ENCODE results near the gene TOR1A. TPM values are rescaled to one million over a fixed set of nuclear protein-coding genes. Genes with fewer than 3 reads are reported as not detected.
"Not testable (repeated sequence)": the region's sequence is repeated elsewhere in the genome, so short reads cannot be mapped to it uniquely, and the experiment has no call there.

TOR1A gene
- total RNA-seq, 1 donor from 2014 or later, result 36.2 TPM

DNA sequence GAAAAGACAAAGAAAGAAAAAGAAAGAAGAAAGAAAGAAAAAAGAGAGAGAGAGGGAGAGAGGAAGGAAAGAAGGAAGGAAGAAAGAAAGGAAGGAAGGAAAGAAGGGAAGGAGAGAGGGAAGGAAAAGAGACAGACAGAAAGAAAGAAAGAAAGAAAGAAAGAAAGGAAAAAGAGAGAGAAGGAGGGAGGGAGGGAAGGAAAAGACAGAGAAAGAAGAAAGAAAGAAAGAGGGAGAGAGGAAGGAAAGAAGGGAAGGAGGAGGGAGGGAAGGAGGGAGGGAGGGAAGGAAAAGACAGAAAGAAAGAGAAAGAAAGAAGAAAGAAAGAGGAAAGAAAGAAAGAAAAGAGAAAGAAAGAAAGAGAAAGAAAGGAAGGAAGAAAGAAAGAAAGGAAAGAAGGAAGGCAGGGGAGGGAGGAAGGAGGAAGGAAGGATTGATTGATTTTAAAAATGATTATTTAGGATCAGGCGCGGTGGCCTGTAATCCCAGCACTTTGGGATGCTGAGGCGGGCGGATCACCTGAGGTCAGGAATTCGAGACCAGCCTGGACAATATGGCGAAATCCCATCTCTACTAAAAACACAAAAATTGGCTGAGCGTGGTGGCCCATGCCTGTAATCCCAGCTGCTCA, 44.3 kb downstream of the TOR1A start:
- H3K36me3 Mint-ChIP-seq, result no peaks in the 10 kb centered on the region
- no peaks in the 10 kb centered on the region for H3K9me3 Mint-ChIP-seq
- peaks cover 21% of the 10 kb centered on the region for H3K4me1 Mint-ChIP-seq (ENCODE audit: unreplicated experiment)
- H3K4me3 Mint-ChIP-seq, result no peak overlapping the region
- H3K27ac Mint-ChIP-seq, result no peak overlapping the region
- peaks cover 4% of the 10 kb centered on the region for H3K27me3 Mint-ChIP-seq
- TF ChIP-seq, protein P1, sequence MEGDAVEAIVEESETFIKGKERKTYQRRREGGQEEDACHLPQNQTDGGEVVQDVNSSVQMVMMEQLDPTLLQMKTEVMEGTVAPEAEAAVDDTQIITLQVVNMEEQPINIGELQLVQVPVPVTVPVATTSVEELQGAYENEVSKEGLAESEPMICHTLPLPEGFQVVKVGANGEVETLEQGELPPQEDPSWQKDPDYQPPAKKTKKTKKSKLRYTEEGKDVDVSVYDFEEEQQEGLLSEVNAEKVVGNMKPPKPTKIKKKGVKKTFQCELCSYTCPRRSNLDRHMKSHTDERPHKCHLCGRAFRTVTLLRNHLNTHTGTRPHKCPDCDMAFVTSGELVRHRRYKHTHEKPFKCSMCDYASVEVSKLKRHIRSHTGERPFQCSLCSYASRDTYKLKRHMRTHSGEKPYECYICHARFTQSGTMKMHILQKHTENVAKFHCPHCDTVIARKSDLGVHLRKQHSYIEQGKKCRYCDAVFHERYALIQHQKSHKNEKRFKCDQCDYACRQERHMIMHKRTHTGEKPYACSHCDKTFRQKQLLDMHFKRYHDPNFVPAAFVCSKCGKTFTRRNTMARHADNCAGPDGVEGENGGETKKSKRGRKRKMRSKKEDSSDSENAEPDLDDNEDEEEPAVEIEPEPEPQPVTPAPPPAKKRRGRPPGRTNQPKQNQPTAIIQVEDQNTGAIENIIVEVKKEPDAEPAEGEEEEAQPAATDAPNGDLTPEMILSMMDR (conservative IDR thresholded peaks at IDR 0.05), result no peak
- DNase-seq (ENCODE audit: extremely low spot score, unreplicated experiment), result no peak

DNA sequence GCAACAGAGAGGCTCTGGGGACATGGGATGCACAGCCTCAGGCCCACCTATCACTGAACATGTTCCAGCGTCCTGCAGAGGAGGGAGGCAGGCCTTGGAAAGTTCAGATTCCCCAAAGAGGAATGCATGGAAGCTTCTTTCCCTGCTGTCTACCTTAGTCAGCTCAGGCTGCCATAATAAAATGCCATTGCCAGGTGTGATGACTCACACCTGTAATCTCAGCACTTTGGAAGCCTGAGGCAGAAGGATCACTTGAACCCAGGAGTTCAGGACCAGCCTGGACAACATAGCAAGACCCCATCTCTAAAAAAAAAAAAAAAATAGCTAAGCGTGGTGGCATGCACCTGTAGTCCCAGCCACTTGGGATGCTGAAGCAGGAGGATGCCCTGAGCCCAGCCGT, 45.5 kb downstream of the TOR1A start:
- no peak for DNase-seq (ENCODE audit: extremely low spot score, unreplicated experiment)
- TF ChIP-seq, protein P1 (conservative IDR thresholded peaks at IDR 0.05), result no peak
- H3K4me3 Mint-ChIP-seq, result no peak overlapping the region
- H3K36me3 Mint-ChIP-seq, result no peaks in the 10 kb centered on the region
- no peaks in the 10 kb centered on the region for H3K27me3 Mint-ChIP-seq
- H3K9me3 Mint-ChIP-seq, result no peaks in the 10 kb centered on the region
- H3K27ac Mint-ChIP-seq, result no peak overlapping the region
- H3K4me1 Mint-ChIP-seq (ENCODE audit: unreplicated experiment), result peaks cover 16% of the 10 kb centered on the region

DNA sequence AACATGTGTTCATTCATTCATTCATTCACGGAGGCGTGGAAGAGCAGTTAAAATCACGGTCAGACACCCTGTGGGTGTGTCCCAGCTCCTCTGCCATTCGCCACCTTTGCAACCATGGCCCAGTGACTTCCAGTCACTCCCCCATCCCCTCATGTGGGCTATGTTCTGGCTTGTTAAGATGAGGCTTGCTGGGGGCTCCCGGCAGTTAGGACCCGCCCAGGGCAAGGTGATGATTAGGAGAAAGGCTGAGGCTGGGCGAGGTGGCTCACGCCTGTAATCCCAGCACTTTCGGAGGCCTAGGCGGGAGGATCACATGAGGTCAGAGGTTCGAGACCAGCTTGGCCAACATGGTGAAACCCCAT, 46.2 kb downstream of the TOR1A start:
- no peaks in the 10 kb centered on the region for H3K36me3 Mint-ChIP-seq
- no peak overlapping the region for H3K4me3 Mint-ChIP-seq
- H3K9me3 Mint-ChIP-seq, result no peaks in the 10 kb centered on the region
- DNase-seq (ENCODE audit: extremely low spot score, unreplicated experiment), result no peak
- peak overlapping the region; percentile 53 for H3K27ac Mint-ChIP-seq
- TF ChIP-seq, protein P1 (conservative IDR thresholded peaks at IDR 0.05), result no peak
- no peaks in the 10 kb centered on the region for H3K27me3 Mint-ChIP-seq
- peaks cover 15% of the 10 kb centered on the region for H3K4me1 Mint-ChIP-seq (ENCODE audit: unreplicated experiment)

DNA sequence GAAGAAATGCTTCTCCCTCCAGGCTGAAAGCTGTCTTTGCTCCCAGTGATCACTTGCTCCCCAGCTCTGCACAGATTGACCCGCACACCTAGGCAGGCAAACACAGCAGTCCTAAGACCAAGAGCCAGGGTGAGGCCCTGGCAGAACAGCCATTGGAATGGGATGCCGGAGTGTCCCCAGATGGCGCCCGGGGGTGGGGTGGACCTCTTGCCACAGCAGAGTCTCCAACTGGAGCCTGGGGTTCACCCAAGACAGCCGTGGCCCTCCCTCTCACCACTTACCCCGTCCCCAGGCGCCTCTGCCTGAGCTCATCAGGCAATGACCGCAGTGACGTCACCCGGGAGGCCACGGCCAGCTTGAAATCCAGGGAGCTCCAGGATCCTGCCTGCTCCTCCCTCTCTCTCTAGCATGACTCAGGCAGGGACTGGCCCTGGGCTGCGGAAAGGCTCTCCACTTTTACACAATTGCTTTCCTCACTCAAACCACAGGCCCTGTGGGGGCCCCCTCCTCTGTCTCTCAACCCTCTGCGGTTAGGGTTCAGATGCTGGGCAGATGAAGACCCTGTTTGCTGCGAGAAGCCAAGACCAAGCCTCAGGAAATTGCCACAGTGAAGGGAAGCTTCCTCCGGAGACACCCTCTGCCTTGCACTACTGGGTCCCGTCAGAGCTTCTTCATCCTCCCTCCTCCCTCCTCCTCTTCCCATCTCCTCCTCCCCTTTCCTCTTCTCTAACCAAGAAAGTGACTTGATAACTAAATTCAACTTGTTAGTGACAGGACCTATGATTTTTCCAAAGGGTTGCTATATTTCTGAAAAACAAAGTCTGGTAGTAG, 46.8 kb downstream of the TOR1A start:
- no peak for DNase-seq (ENCODE audit: extremely low spot score, unreplicated experiment)
- peaks cover 15% of the 10 kb centered on the region for H3K4me1 Mint-ChIP-seq (ENCODE audit: unreplicated experiment)
- peak overlapping the region; percentile 53 for H3K27ac Mint-ChIP-seq
- H3K27me3 Mint-ChIP-seq, result no peaks in the 10 kb centered on the region
- no peaks in the 10 kb centered on the region for H3K9me3 Mint-ChIP-seq
- TF ChIP-seq, protein P1 (conservative IDR thresholded peaks at IDR 0.05), result no peak
- H3K4me3 Mint-ChIP-seq, result no peak overlapping the region
- no peaks in the 10 kb centered on the region for H3K36me3 Mint-ChIP-seq

DNA sequence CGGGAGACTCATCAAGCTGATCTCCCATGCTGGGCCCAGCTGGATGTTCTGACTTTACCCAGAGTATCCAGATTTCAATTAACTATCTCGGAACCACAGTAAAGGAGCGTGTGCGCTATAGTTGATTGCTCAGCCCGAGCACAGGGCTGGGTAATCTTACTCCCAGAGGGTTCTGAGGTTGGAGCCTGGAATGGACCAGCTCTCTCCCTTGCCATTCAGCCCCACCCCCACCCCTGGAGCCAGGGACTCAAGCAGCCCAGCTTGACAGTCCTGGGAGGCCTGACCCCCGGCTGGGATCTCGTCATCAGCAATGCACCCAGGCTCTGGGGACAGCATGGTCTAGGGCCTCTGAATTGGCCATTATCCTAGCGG, 47.4 kb downstream of the TOR1A start:
- H3K27me3 Mint-ChIP-seq, result no peaks in the 10 kb centered on the region
- no peaks in the 10 kb centered on the region for H3K9me3 Mint-ChIP-seq
- H3K36me3 Mint-ChIP-seq, result no peaks in the 10 kb centered on the region
- TF ChIP-seq, protein P1 (conservative IDR thresholded peaks at IDR 0.05), result no peak
- H3K4me1 Mint-ChIP-seq (ENCODE audit: unreplicated experiment), result peaks cover 15% of the 10 kb centered on the region
- no peak overlapping the region for H3K27ac Mint-ChIP-seq
- no peak overlapping the region for H3K4me3 Mint-ChIP-seq
- DNase-seq (ENCODE audit: extremely low spot score, unreplicated experiment), result no peak

DNA sequence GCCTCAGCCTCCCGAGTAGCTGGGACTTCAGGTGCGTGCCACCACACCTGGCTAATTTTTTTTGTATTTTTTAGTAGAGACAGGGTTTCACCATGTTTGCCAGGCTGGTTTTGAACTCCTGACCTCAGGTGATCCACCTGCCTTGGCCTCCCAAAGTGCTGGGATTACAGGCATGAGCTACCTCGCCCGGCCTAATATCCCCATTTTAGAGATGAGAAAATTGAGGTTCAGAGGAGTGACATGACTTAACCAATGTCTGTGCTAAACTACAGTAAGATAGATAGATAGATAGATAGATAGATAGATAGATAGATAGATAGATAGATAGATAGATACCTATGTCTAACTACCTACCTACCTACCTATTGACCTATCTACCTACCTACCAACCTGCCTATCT, 47.8 kb downstream of the TOR1A start:
- DNase-seq (ENCODE audit: extremely low spot score, unreplicated experiment); H3K27ac Mint-ChIP-seq; H3K9me3 Mint-ChIP-seq; H3K4me3 Mint-ChIP-seq; H3K36me3 Mint-ChIP-seq; H3K27me3 Mint-ChIP-seq: not testable (repeated sequence)
- peaks cover 15% of the 10 kb centered on the region for H3K4me1 Mint-ChIP-seq (ENCODE audit: unreplicated experiment)

Measured in type B pancreatic cell (in vitro differentiated cells).